ENCODE measurements around the gene SLC39A1. TPM values are rescaled to one million over a fixed set of nuclear protein-coding genes. Genes with fewer than 3 reads are reported as not detected.
A peak's percentile ranks its signal among the peaks of the same experiment; 100 is the strongest.

The SLC39A1 gene
- total and polyA plus RNA-seq, 4 donors: 73.4 to 247 (median 122) TPM

DNA sequence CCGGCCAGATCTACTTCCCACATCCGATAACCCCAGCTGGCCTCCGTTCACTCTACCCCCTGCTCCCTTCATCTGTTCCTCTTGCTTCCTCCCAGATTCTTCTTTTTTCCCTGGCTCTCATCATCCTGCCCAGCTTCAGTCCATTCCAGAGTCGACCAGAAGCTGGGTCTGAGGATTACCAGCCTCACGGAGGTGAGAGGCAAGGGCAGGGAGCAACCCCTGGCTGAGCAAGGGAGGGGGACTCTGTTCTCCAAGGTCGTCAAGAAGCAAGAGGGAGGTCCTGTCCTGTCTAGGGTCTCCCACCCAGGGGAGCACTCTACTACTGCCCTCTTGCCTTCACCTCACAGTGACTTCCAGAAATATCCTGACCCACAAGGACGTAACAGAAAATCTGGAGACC lies 10.2 kb upstream of the SLC39A1 start:
- Histone ChIP-seq H3K27me3 (ENCODE audit: control insufficient read depth in 3 of 3, insufficient read depth in 3 of 3, low read length in 2 of 3) (no peaks in the 10 kb centered on the region), H3K4me3 (no peak overlapping the region), H3K27ac (ENCODE audit: low read depth in 1 of 2, low read length in 1 of 2) (peak overlapping the region in 1 of 2 donors; percentile 31), H3K4me1 (ENCODE audit: control insufficient read depth in 5 of 5, insufficient read depth in 5 of 5, low read length in 5 of 5) (peaks cover 0 to 25% (median 7%) of the 10 kb centered on the region in 5 donors), H3K9ac (ENCODE audit: insufficient read depth in 1 of 2, low read length in 2 of 2) (no peak overlapping the region), H3K9me3 (ENCODE audit: control insufficient read depth in 4 of 4, insufficient read depth in 3 of 4, low read length in 3 of 4) (no peaks in the 10 kb centered on the region), H3K36me3 (ENCODE audit: control insufficient read depth in 4 of 4, insufficient read depth in 4 of 4, low read length in 4 of 4) (peaks cover 5 to 16% (median 14%) of the 10 kb centered on the region in 4 donors)
- TF ChIP-seq, protein P1, sequence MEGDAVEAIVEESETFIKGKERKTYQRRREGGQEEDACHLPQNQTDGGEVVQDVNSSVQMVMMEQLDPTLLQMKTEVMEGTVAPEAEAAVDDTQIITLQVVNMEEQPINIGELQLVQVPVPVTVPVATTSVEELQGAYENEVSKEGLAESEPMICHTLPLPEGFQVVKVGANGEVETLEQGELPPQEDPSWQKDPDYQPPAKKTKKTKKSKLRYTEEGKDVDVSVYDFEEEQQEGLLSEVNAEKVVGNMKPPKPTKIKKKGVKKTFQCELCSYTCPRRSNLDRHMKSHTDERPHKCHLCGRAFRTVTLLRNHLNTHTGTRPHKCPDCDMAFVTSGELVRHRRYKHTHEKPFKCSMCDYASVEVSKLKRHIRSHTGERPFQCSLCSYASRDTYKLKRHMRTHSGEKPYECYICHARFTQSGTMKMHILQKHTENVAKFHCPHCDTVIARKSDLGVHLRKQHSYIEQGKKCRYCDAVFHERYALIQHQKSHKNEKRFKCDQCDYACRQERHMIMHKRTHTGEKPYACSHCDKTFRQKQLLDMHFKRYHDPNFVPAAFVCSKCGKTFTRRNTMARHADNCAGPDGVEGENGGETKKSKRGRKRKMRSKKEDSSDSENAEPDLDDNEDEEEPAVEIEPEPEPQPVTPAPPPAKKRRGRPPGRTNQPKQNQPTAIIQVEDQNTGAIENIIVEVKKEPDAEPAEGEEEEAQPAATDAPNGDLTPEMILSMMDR (IDR thresholded peaks at IDR 0.05; ENCODE audit: control extremely low read depth, extremely low read depth): no peak
- 84 to 87% methylated on average over 7 of the region's 7 CpGs for WGBS, 2 donors
- ATAC-seq (ENCODE audit: insufficient read depth, low FRiP score) (no peak), DNase-seq (no peak)

DNA sequence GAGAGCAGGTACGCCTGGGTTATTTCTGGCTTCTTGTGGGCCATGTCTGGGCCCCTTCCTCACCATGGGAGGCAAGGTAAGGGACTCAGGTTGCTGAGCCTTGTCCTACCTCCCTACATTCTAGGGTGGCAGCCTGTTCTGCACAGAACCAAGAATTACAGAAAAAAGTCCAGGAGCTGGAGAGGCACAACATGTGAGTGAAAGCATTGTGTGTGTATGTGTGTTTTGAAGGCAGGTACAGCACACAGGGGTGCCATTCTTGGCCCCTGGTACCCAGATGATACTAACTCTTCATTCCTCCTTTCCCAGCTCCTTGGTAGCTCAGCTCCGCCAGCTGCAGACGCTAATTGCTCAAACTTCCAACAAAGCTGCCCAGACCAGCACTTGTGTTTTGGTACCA lies 9.7 kb upstream of the SLC39A1 start:
- Histone ChIP-seq H3K36me3 (ENCODE audit: control insufficient read depth in 4 of 4, insufficient read depth in 4 of 4, low read length in 4 of 4) (peaks cover 5 to 16% (median 14%) of the 10 kb centered on the region in 4 donors), H3K27me3 (ENCODE audit: control insufficient read depth in 3 of 3, insufficient read depth in 3 of 3, low read length in 2 of 3) (no peaks in the 10 kb centered on the region), H3K4me1 (ENCODE audit: control insufficient read depth in 5 of 5, insufficient read depth in 5 of 5, low read length in 5 of 5) (peaks cover 0 to 22% (median 5%) of the 10 kb centered on the region in 5 donors), H3K9ac (ENCODE audit: insufficient read depth in 1 of 2, low read length in 2 of 2) (no peak overlapping the region), H3K9me3 (ENCODE audit: control insufficient read depth in 4 of 4, insufficient read depth in 3 of 4, low read length in 3 of 4) (no peaks in the 10 kb centered on the region), H3K27ac (ENCODE audit: low read depth in 1 of 2, low read length in 1 of 2) (no peak overlapping the region), H3K4me3 (no peak overlapping the region)
- DNase-seq (no peak), ATAC-seq (ENCODE audit: insufficient read depth, low FRiP score) (no peak)
- TF ChIP-seq, protein P1 (IDR thresholded peaks at IDR 0.05; ENCODE audit: control extremely low read depth, extremely low read depth): no peak
- 88 to 94% methylated on average over 3 of the region's 3 CpGs for WGBS, 2 donors

DNA sequence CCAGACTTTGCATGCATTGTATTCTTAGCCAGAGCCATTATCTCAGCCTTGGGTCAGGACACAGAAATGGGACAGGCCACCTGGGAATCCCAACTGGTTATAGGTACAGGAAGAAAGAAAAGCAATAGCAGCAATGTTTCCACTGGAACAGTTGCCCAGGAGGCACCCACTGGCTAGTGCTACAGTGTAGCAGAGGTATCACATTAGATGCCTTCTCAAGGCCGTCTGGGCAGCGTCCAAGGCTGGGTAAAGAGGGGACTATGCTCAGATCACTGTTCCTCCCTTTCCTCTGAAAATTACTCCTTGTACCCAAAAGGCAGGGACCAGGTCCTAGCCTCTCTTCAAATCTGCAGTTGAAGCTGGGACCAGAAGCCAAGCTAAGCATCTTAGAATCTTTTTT lies 7.0 kb upstream of the SLC39A1 start:
- Histone ChIP-seq H3K36me3 (ENCODE audit: control insufficient read depth in 4 of 4, insufficient read depth in 4 of 4, low read length in 4 of 4) (peaks cover 5 to 12% (median 9%) of the 10 kb centered on the region in 4 donors), H3K9ac (ENCODE audit: insufficient read depth in 1 of 2, low read length in 2 of 2) (no peak overlapping the region), H3K4me3 (no peak overlapping the region), H3K27ac (ENCODE audit: low read depth in 1 of 2, low read length in 1 of 2) (no peak overlapping the region), H3K4me1 (ENCODE audit: control insufficient read depth in 5 of 5, insufficient read depth in 5 of 5, low read length in 5 of 5) (peaks cover 0 to 21% (median 0%) of the 10 kb centered on the region in 5 donors), H3K27me3 (ENCODE audit: control insufficient read depth in 3 of 3, insufficient read depth in 3 of 3, low read length in 2 of 3) (no peaks in the 10 kb centered on the region), H3K9me3 (ENCODE audit: control insufficient read depth in 4 of 4, insufficient read depth in 3 of 4, low read length in 3 of 4) (no peaks in the 10 kb centered on the region)
- DNase-seq (no peak), ATAC-seq (ENCODE audit: insufficient read depth, low FRiP score) (no peak)
- TF ChIP-seq, protein P1 (IDR thresholded peaks at IDR 0.05; ENCODE audit: control extremely low read depth, extremely low read depth): no peak
- WGBS, 2 donors: 95% methylated on average over 2 of the region's 2 CpGs

DNA sequence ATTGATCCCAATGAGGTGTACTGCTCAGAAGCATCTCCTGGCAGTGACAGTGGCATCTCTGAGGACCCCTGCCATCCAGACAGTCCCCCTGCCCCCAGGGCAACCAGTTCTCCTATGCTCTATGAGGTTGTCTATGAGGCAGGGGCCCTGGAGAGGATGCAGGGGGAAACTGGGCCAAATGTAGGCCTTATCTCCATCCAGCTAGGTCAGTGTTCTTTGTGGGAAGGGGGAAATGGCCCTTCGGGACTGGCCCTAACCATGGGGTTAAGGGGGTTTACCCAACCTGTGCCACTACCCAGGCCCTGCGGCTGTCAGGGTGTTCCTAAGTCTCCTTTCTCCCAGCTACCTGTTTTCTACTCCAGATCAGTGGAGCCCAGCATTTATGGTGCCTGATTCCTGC lies 5.6 kb upstream of the SLC39A1 start:
- TF ChIP-seq, protein P1 (IDR thresholded peaks at IDR 0.05; ENCODE audit: control extremely low read depth, extremely low read depth): no peak
- H3K9me3 ChIP-seq (ENCODE audit: control insufficient read depth in 4 of 4, insufficient read depth in 3 of 4, low read length in 3 of 4): no peaks in the 10 kb centered on the region
- H3K4me1 ChIP-seq (ENCODE audit: control insufficient read depth in 5 of 5, insufficient read depth in 5 of 5, low read length in 5 of 5): peaks cover 0 to 29% (median 0%) of the 10 kb centered on the region in 5 donors
- peaks cover 0 to 7% (median under 1%) of the 10 kb centered on the region in 4 donors for H3K36me3 ChIP-seq (ENCODE audit: control insufficient read depth in 4 of 4, insufficient read depth in 4 of 4, low read length in 4 of 4)
- ATAC-seq (ENCODE audit: insufficient read depth, low FRiP score) (no peak), DNase-seq (no peak)
- H3K27ac ChIP-seq (ENCODE audit: low read depth in 1 of 2, low read length in 1 of 2): no peak overlapping the region
- H3K4me3 ChIP-seq: no peak overlapping the region
- H3K27me3 ChIP-seq (ENCODE audit: control insufficient read depth in 3 of 3, insufficient read depth in 3 of 3, low read length in 2 of 3): no peaks in the 10 kb centered on the region
- H3K9ac ChIP-seq (ENCODE audit: insufficient read depth in 1 of 2, low read length in 2 of 2): peak overlapping the region in 1 of 2 donors; percentile 82
- WGBS, 2 donors: 81 to 86% methylated on average over 2 of the region's 2 CpGs

All from lung (tissue), 12 donors.